GM19328 (cell line): ENCODE data around the gene RSPRY1.

Experiments
- ATAC-seq: cut with Tn5 transposase; IDR thresholded peaks from one replicate; pipeline ENCODE4 v1.9.1; 2021; ENCODE audit warnings: mild to moderate bottlenecking, moderate library complexity; ENCODE audit not compliant: unreplicated experiment

The RSPRY1 gene

GRCh38 chr16:57216968-57217367 lies 30.8 kb downstream of the RSPRY1 start:
- ATAC-seq = no peak

- ATAC-seq = no peak
Measured at GRCh38 chr16:57223057-57223456, 36.9 kb downstream of the RSPRY1 start.

- ATAC-seq = no peak
Measured at GRCh38 chr16:57224651-57225335, 38.7 kb downstream of the RSPRY1 start.

- ATAC-seq = no peak
Measured at GRCh38 chr16:57225978-57226377, 39.8 kb downstream of the RSPRY1 start.

- ATAC-seq = no peak
Measured at GRCh38 chr16:57226701-57227621, 40.8 kb downstream of the RSPRY1 start.

GRCh38 chr16:57229079-57229478 lies 43.0 kb downstream of the RSPRY1 start:
- no peak for ATAC-seq

- ATAC-seq = no peak
Measured at GRCh38 chr16:57231821-57232350, 45.8 kb downstream of the RSPRY1 start.

GRCh38 chr16:57233944-57234706 lies 48.0 kb downstream of the RSPRY1 start:
- ATAC-seq = no peak

- no peak for ATAC-seq
Measured at GRCh38 chr16:57234707-57235092, 48.6 kb downstream of the RSPRY1 start.

- no peak for ATAC-seq
Measured at GRCh38 chr16:57235128-57236021, 49.2 kb downstream of the RSPRY1 start.

- ATAC-seq = no peak
Measured at GRCh38 chr16:57236022-57236350, 49.9 kb downstream of the RSPRY1 start.

GRCh38 chr16:57238682-57239081 lies 52.6 kb downstream of the RSPRY1 start:
- ATAC-seq = no peak

- no peak for ATAC-seq
Measured at GRCh38 chr16:57239107-57239506, 53.0 kb downstream of the RSPRY1 start.

- no peak for ATAC-seq
Measured at GRCh38 chr16:57240851-57241250, 54.7 kb downstream of the RSPRY1 start.

GRCh38 chr16:57242650-57243049 lies 56.5 kb downstream of the RSPRY1 start:
- ATAC-seq = no peak

GRCh38 chr16:57244463-57244766 lies 58.3 kb downstream of the RSPRY1 start:
- no peak for ATAC-seq

GRCh38 chr16:57244767-57245471 lies 58.8 kb downstream of the RSPRY1 start, which contains the start of gene ARL2BP:
TSS of gene ARL2BP (plus strand) at chr16:57245259. CDS start at chr16:57245368, 109 bp downstream.
- ATAC-seq = peak; percentile 94

GRCh38 chr16:57245472-57246113 lies 59.5 kb downstream of the RSPRY1 start:
- no peak for ATAC-seq

GRCh38 chr16:57251352-57251751 lies 65.2 kb downstream of the RSPRY1 start:
- no peak for ATAC-seq
